Smooth muscle cell (in vitro differentiated cells): Measurements from ENCODE around the gene MIEF2. TPM values are rescaled to one million over a fixed set of nuclear protein-coding genes. Genes with fewer than 3 reads are reported as not detected.

Experiments
- DNase-seq: peaks from one replicate; lab custom pipeline; 2025; ENCODE audit not compliant: unreplicated experiment; lab: John Stamatoyannopoulos, UW
- H2AFZ ChIP-seq: fragments of 200-600 bp; sonication (generic); 2 replicates; pipeline ENCODE4 v1.6.0; 2016; ENCODE audit warnings: antibody characterized with exemption, low read depth, mild to moderate bottlenecking
- H3F3A ChIP-seq: fragments of 200-600 bp; sonication (generic); 2 replicates; pipeline ENCODE4 v1.6.0; 2017; ENCODE audit warnings: antibody characterized with exemption, low read depth
- H3K27ac ChIP-seq: fragments of 200-600 bp; sonication (generic); 2 replicates; pipeline ENCODE4 v1.5.1; 2016; ENCODE audit warnings: low read depth, mild to moderate bottlenecking
- H3K27me3 ChIP-seq: fragments of 200-600 bp; sonication (generic); 2 replicates; pipeline ENCODE4 v1.6.1; 2016; ENCODE audit warnings: low read depth, mild to moderate bottlenecking
- H3K36me3 ChIP-seq: fragments of 200-600 bp; sonication (generic); 2 replicates; pipeline ENCODE4 v1.5.1; 2016; ENCODE audit warnings: low read depth
- H3K4me1 ChIP-seq: fragments of 200-600 bp; sonication (generic); 2 replicates; pipeline ENCODE4 v1.5.1; 2016; ENCODE audit warnings: low read depth
- H3K4me2 ChIP-seq: fragments of 200-600 bp; sonication (generic); 2 replicates; pipeline ENCODE4 v1.6.0; 2016; ENCODE audit warnings: mild to moderate bottlenecking
- H3K4me3 ChIP-seq: fragments of 200-600 bp; sonication (generic); 2 replicates; pipeline ENCODE4 v1.5.1; 2016; ENCODE audit warnings: mild to moderate bottlenecking
- H3K79me2 ChIP-seq: fragments of 200-600 bp; sonication (generic); 2 replicates; pipeline ENCODE4 v1.6.0; 2016; ENCODE audit warnings: low read depth, mild to moderate bottlenecking
- H3K9ac ChIP-seq: fragments of 200-600 bp; sonication (generic); 2 replicates; pipeline ENCODE4 v1.6.0; 2016; ENCODE audit warnings: low read depth
- H3K9me3 ChIP-seq: fragments of 200-600 bp; sonication (generic); replicated peaks from 2 replicates; pipeline ENCODE4 v1.5.1; 2016; ENCODE audit warnings: low read depth
- H4K20me1 ChIP-seq: fragments of 200-600 bp; sonication (generic); 2 replicates; pipeline ENCODE4 v1.6.0; 2016; ENCODE audit warnings: low read depth
- CTCF ChIP-seq: fragments of 200-600 bp; sonication (generic); IDR thresholded peaks from 2 replicates; pipeline ENCODE4 v1.5.1; 2017; ENCODE audit warnings: borderline replicate concordance, mild to moderate bottlenecking, antibody characterized with exemption; ENCODE audit not compliant: insufficient read depth, poor library complexity, severe bottlenecking
- WGBS: methylation state at CpG from one replicate; pipeline ENCODE4 v1.1.7; 2016; ENCODE audit warnings: low lambda C conversion rate; 5-methylcytosine and 5-hydroxymethylcytosine counted together
- polyA plus RNA-seq: library from polyadenylated mRNA; unstranded; fragments of >200 nt; fragmentation: Nextera tagmentation; extraction: Ambion mirVana; gene quantifications from 2 replicates; pipeline ENCODE4 v1.2.1, GENCODE V29; 2016
- total RNA-seq: library from RNA; depleted of rRNA; stranded (reverse); fragments of >200 nt; gene quantifications from 2 replicates; pipeline ENCODE4 v1.2.3, GENCODE V29; 2014

The MIEF2 gene
- total and polyA plus RNA-seq, 2 experiments from 2014 or later, result 10.4 to 13.5 TPM

GRCh38 chr17:18280249-18280648, 19.8 kb downstream of the MIEF2 start:
- Histone ChIP-seq H3K4me3 (no peak overlapping the region), H3K27ac (no peak overlapping the region), H4K20me1 (peaks cover 9% of the 10 kb centered on the region), H2AFZ (no peak overlapping the region), H3K36me3 (peaks cover 4% of the 10 kb centered on the region), H3K4me2 (no peak overlapping the region), H3K9ac (no peak overlapping the region), H3K4me1 (no peaks in the 10 kb centered on the region), H3K9me3 (no peaks in the 10 kb centered on the region), H3F3A (peaks cover 3% of the 10 kb centered on the region), H3K27me3 (no peaks in the 10 kb centered on the region), H3K79me2 (no peaks in the 10 kb centered on the region)
- WGBS, result 98% methylated on average over 4 of the region's 4 CpGs
- no peak for DNase-seq
- no peak for TF ChIP-seq CTCF

GRCh38 chr17:18280766-18281371, 20.4 kb downstream of the MIEF2 start:
- Histone ChIP-seq H3K9ac (no peak overlapping the region), H3K4me1 (no peaks in the 10 kb centered on the region), H3K4me3 (no peak overlapping the region), H2AFZ (no peak overlapping the region), H3K79me2 (no peaks in the 10 kb centered on the region), H3F3A (peaks cover 3% of the 10 kb centered on the region), H3K9me3 (no peaks in the 10 kb centered on the region), H3K27me3 (no peaks in the 10 kb centered on the region), H4K20me1 (peaks cover 9% of the 10 kb centered on the region), H3K36me3 (peaks cover 4% of the 10 kb centered on the region), H3K27ac (no peak overlapping the region), H3K4me2 (no peak overlapping the region)
- no peak for TF ChIP-seq CTCF
- no peak for DNase-seq
- WGBS, result 72% methylated on average over 5 of the region's 5 CpGs

DNA sequence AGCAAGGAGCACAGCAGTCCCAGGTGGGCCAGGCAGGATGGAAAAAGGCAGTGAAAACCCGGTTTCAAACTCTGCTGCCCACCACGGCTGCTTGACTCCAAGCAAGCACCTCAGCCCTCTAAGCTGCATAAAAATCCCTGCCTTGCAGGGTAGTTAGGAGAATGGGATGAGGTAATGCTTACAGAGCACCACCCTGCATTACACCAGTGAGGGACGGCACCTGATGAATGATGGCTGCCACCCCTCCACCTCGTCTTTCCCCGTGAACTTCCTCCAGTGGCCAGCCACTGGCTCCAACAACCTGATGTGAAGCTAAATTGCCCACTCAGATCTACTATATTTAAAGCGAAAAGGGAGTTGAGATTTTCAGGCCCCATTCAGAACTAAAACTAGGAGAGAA, 21.3 kb downstream of the MIEF2 start:
- no peak for TF ChIP-seq CTCF
- Histone ChIP-seq H3K4me2 (no peak overlapping the region), H3K36me3 (peaks cover 4% of the 10 kb centered on the region), H3F3A (peaks cover 3% of the 10 kb centered on the region), H4K20me1 (peaks cover 9% of the 10 kb centered on the region), H3K27me3 (no peaks in the 10 kb centered on the region), H3K4me3 (no peak overlapping the region), H3K9ac (no peak overlapping the region), H3K4me1 (no peaks in the 10 kb centered on the region), H2AFZ (no peak overlapping the region), H3K9me3 (no peaks in the 10 kb centered on the region), H3K27ac (no peak overlapping the region), H3K79me2 (no peaks in the 10 kb centered on the region)
- no peak for DNase-seq
- WGBS, result 96% methylated on average over 6 of the region's 6 CpGs

GRCh38 chr17:18285296-18285695, 24.8 kb downstream of the MIEF2 start:
- TF ChIP-seq CTCF, result no peak
- H3K4me2 ChIP-seq, result no peak overlapping the region
- no peak overlapping the region for H2AFZ ChIP-seq
- H3K9me3 ChIP-seq, result no peaks in the 10 kb centered on the region
- no peak overlapping the region for H3K27ac ChIP-seq
- no peak overlapping the region for H3K4me3 ChIP-seq
- H3F3A ChIP-seq, result no peaks in the 10 kb centered on the region
- H3K4me1 ChIP-seq, result no peaks in the 10 kb centered on the region
- H3K36me3 ChIP-seq, result peaks cover 13% of the 10 kb centered on the region
- no peak for DNase-seq
- peaks cover 3% of the 10 kb centered on the region for H3K79me2 ChIP-seq
- no peak overlapping the region for H3K9ac ChIP-seq
- peaks cover 9% of the 10 kb centered on the region for H4K20me1 ChIP-seq
- 98% methylated on average over 11 of the region's 11 CpGs for WGBS
- no peaks in the 10 kb centered on the region for H3K27me3 ChIP-seq
